OCI-LY7 (cell line): ENCODE results near the gene NDUFA13. TPM values are rescaled to one million over a fixed set of nuclear protein-coding genes. Genes with fewer than 3 reads are reported as not detected.

Experiments used
- BruUV-seq: library from RNA; stranded (reverse); fragments of 400-500 nt; replicated peaks from 2 replicates; lab custom pipeline; 2021; lab: Mats Ljungman, UMichigan
- CTCF ChIA-PET: fragments of 300-600 bp; sonication (Branson Sonifier 250); formaldehyde crosslinking; loops from one replicate; lab custom pipeline; 2022; ENCODE audit warnings: antibody characterized with exemption; ENCODE audit not compliant: unreplicated experiment; lab: Charles Lee
- POLR2A ChIA-PET: fragments of 300-600 bp; sonication (Branson Sonifier 250); formaldehyde crosslinking; loops from one replicate; lab custom pipeline; 2022; ENCODE audit warnings: antibody characterized with exemption; lab: Charles Lee
- DNase-seq: peaks from one replicate; pipeline ENCODE4 v3.0.0-alpha.2; 2015; ENCODE audit warnings: low spot score
- H2AFZ ChIP-seq: fragments of 200-600 bp; sonication (generic), shearing (Covaris generic); 2 replicates; pipeline ENCODE4 v1.6.1; 2014; ENCODE audit warnings: mild to moderate bottlenecking, antibody characterized with exemption, low read length, moderate library complexity
- H3K27ac ChIP-seq: fragments of 200-600 bp; sonication (generic); 2 replicates; pipeline ENCODE4 v1.5.1; 2014; ENCODE audit warnings: mixed run types, low read depth, mild to moderate bottlenecking, moderate library complexity, low read length, inconsistent platforms; ENCODE audit not compliant: poor library complexity, severe bottlenecking
- H3K36me3 ChIP-seq: fragments of 200-600 bp; sonication (generic); 2 replicates; pipeline ENCODE4 v1.6.1; 2014; ENCODE audit warnings: mild to moderate bottlenecking, antibody characterized with exemption, low read length, moderate library complexity, mixed read lengths; ENCODE audit not compliant: insufficient read depth
- H3K4me1 ChIP-seq: fragments of 200-600 bp; sonication (generic); 2 replicates; pipeline ENCODE4 v1.5.1; 2014; ENCODE audit warnings: mild to moderate bottlenecking, low read length; ENCODE audit not compliant: insufficient read depth, poor library complexity, severe bottlenecking
- H3K4me2 ChIP-seq: fragments of 200-600 bp; sonication (generic); 2 replicates; pipeline ENCODE4 v1.6.1; 2014; ENCODE audit warnings: mild to moderate bottlenecking, low read length
- H3K4me3 ChIP-seq: fragments of 200-600 bp; sonication (generic); 2 replicates; pipeline ENCODE4 v1.5.1; 2014; ENCODE audit warnings: mild to moderate bottlenecking, low read depth, low read length; ENCODE audit not compliant: poor library complexity, severe bottlenecking
- H3K79me2 ChIP-seq: fragments of 200-600 bp; sonication (generic); 2 replicates; pipeline ENCODE4 v1.6.1; 2016; ENCODE audit warnings: low read depth, mild to moderate bottlenecking, low read length, moderate library complexity, mixed read lengths; ENCODE audit not compliant: insufficient read depth
- H3K9me2 ChIP-seq: fragments of 200-600 bp; sonication (generic); 2 replicates; pipeline ENCODE4 v1.6.1; 2016; ENCODE audit warnings: mild to moderate bottlenecking, low read length, mixed read lengths; ENCODE audit not compliant: insufficient read depth
- H3K9me3 ChIP-seq: fragments of 200-600 bp; sonication (generic); 2 replicates; pipeline ENCODE4 v1.6.1; 2014; ENCODE audit warnings: mild to moderate bottlenecking, mixed run types, low read length, mixed read lengths
- H4K20me1 ChIP-seq: fragments of 200-600 bp; sonication (generic); 2 replicates; pipeline ENCODE4 v1.6.1; 2014; ENCODE audit warnings: mild to moderate bottlenecking, antibody characterized with exemption, low read length, moderate library complexity, mixed read lengths; ENCODE audit not compliant: insufficient read depth
- EZH2phosphoT487 ChIP-seq: fragments of 200-600 bp; sonication (generic); IDR thresholded peaks from 2 replicates; pipeline ENCODE4 v1.6.1; 2018; ENCODE audit warnings: low read depth, borderline replicate concordance, mild to moderate bottlenecking, mixed run types, antibody characterized with exemption, low read length, moderate library complexity, mixed read lengths
- intact Hi-C: fragments of 100-400 bp; cut with micrococcal nuclease; formaldehyde crosslinking; loops from one replicate; pipeline ENCODE4 v1.10.0; 2022; ENCODE audit not compliant: unreplicated experiment
- total RNA-seq, 2 experiments: library from RNA; depleted of rRNA in 1 of 2; stranded (reverse); fragments of >200 nt in 1 of 2; shearing (Covaris generic) in 1 of 2; gene quantifications; 2 replicates each; pipeline ENCODE4 v1.2.3, GENCODE V29; 2014 to 2022
- TF ChIP-seq, protein P1 (sequence below): fragments of 200-600 bp; sonication (generic); conservative IDR thresholded peaks from 2 replicates; pipeline ENCODE4 v1.5.1; 2014; ENCODE audit warnings: mild to moderate bottlenecking, antibody characterized with exemption, low read length, moderate library complexity, mixed read lengths

Gene NDUFA13
- total RNA-seq, 2 experiments from 2014 or later, result 275 to 429 TPM

DNA sequence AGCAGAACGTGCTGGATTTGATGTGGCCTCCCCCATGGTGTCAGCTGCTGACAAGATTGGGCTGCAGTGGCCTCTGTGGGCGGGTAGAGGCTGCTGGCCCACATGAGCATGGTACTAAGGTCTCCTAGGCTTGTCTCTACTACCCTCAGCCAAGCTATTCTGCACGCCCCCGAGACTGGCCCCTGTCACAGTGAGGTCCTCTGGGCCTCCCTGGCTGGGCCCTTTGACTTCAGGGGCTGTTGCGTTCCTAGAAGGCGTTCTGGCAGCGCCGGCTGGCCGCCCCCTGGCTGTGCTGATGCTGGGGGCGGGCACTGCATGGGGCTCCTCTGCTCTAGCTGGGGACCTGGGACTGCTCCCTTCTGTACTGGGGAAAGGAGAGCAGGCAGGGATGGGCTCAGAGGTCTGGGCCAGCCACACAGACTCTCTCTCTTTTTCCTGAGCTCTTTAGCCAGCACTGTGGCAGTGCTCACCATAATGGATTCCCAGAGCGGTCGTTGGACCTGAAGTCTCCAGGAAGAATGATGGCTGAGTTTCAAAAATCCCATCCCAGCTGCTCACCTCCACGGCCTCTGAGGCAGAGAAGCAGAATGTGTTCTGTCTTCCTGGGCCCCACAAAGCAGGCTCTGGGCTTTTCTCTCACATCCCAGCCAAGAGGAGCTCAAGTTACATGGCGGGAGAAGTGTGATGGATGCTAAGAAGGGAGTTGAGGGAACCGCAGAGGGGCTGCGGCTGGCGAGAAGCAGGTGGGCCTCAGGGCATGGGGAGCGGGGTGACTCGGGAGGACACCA is 33.0 kb upstream of the NDUFA13 start:
- no peak overlapping the region for H3K27ac ChIP-seq
- TF ChIP-seq EZH2phosphoT487, result no peak
- TF ChIP-seq, protein P1, sequence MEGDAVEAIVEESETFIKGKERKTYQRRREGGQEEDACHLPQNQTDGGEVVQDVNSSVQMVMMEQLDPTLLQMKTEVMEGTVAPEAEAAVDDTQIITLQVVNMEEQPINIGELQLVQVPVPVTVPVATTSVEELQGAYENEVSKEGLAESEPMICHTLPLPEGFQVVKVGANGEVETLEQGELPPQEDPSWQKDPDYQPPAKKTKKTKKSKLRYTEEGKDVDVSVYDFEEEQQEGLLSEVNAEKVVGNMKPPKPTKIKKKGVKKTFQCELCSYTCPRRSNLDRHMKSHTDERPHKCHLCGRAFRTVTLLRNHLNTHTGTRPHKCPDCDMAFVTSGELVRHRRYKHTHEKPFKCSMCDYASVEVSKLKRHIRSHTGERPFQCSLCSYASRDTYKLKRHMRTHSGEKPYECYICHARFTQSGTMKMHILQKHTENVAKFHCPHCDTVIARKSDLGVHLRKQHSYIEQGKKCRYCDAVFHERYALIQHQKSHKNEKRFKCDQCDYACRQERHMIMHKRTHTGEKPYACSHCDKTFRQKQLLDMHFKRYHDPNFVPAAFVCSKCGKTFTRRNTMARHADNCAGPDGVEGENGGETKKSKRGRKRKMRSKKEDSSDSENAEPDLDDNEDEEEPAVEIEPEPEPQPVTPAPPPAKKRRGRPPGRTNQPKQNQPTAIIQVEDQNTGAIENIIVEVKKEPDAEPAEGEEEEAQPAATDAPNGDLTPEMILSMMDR, result no peak
- POLR2A ChIA-PET, result interaction anchor here (0.6 kb wide), 1 partner anchor 472 kb away, joined by 3 read pairs; no protein-coding TSS in a partner anchor
- no peaks in the 10 kb centered on the region for H3K9me3 ChIP-seq
- H3K4me1 ChIP-seq, result peaks cover 6% of the 10 kb centered on the region
- no peaks in the 10 kb centered on the region for H4K20me1 ChIP-seq
- H2AFZ ChIP-seq, result no peak overlapping the region
- peaks cover 42% of the 10 kb centered on the region for H3K36me3 ChIP-seq
- CTCF ChIA-PET, result no interaction called here
- intact Hi-C loops, result no loop called here
- peaks cover 15% of the 10 kb centered on the region; the same call in 1 of the 2 replicates for H3K79me2 ChIP-seq
- H3K4me3 ChIP-seq, result no peak overlapping the region
- no peaks in the 10 kb centered on the region for H3K9me2 ChIP-seq
- no peak overlapping the region for H3K4me2 ChIP-seq
- BruUV-seq, result no TSS peak
- DNase-seq, result no peak

DNA sequence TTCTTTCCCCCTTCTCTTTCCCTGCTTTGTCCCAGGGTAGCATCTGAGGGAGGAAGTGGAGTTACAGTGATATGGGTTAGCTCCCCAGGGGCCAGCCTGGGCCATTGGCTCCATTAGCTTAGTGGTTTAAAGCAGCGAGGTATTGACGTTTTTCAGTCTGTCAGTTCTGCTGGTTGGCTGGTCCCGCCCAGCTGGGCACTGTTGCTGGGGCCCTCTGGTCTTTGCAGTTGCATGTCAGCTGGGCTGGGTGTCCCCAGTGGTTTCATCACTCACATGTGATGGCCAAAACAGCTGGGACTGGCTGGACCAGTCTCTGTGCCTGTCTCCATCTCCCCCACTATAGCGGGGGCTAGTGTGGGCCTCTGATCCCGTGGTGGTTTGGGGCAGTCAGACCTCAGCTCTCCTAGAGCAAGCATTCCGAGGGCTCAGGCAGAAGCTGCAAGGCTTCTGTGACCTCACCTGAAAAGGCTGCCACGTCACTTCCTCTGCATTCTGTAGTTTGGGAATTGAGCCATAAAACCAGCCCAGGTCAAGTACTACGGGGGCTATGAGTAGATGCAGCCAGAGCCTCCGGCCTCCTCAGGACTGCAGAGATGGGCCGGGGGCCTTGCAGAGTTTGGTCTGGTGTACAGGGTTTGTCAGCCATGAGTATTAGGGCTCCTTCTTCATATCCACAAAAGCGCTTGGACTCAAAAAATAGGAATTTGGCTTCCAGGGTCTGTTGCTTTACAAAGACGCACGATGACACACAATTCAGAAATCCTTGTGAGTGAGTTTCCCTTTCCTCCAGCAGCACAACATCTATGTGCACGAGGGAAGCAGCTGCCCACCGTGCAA is 30.6 kb upstream of the NDUFA13 start:
- no TSS peak for BruUV-seq
- H3K36me3 ChIP-seq, result peaks cover 38% of the 10 kb centered on the region
- POLR2A ChIA-PET, result no interaction called here

More for the DNA sequence above, 30.6 kb upstream of the NDUFA13 start:
- Histone ChIP-seq H3K9me2 (no peaks in the 10 kb centered on the region), H3K4me2 (no peak overlapping the region), H2AFZ (no peak overlapping the region), H3K79me2 (peaks cover 14% of the 10 kb centered on the region; the same call in 1 of the 2 replicates), H3K4me1 (peaks cover 29% of the 10 kb centered on the region), H4K20me1 (no peaks in the 10 kb centered on the region), H3K9me3 (no peaks in the 10 kb centered on the region), H3K27ac (no peak overlapping the region), H3K4me3 (no peak overlapping the region)
- no peak for TF ChIP-seq EZH2phosphoT487
- TF ChIP-seq, protein P1, result no peak
- CTCF ChIA-PET, result no interaction called here
- intact Hi-C loops, result no loop called here
- DNase-seq, result no peak
